HG02981 (cell line): ENCODE data around the gene SGK1.

ENCODE experiments used
- ATAC-seq: cut with Tn5 transposase; IDR thresholded peaks from one replicate; pipeline ENCODE4 v1.9.1; 2021; ENCODE audit warnings: mild to moderate bottlenecking, moderate library complexity; ENCODE audit not compliant: unreplicated experiment

SGK1 gene

GRCh38 chr6:134173936-134174671, 143.8 kb downstream of the SGK1 start:
- ATAC-seq = peak; percentile 33

- ATAC-seq = no peak
Observed at GRCh38 chr6:134173366-134173725, 144.6 kb downstream of the SGK1 start.

- no peak for ATAC-seq
Observed at GRCh38 chr6:134172706-134173365, 145.1 kb downstream of the SGK1 start.

- no peak for ATAC-seq
Observed at GRCh38 chr6:134172020-134172705, 145.7 kb downstream of the SGK1 start.

GRCh38 chr6:134171517-134171916, 146.4 kb downstream of the SGK1 start:
- no peak for ATAC-seq

- ATAC-seq = no peak
Observed at GRCh38 chr6:134170844-134171243, 147.1 kb downstream of the SGK1 start.

GRCh38 chr6:134169871-134170486, 147.9 kb downstream of the SGK1 start:
- no peak for ATAC-seq

GRCh38 chr6:134168590-134169208, 149.2 kb downstream of the SGK1 start:
- ATAC-seq = no peak

GRCh38 chr6:134166511-134167261, 151.2 kb downstream of the SGK1 start:
- ATAC-seq = no peak

GRCh38 chr6:134165561-134166201, 152.2 kb downstream of the SGK1 start:
- ATAC-seq = no peak

- ATAC-seq = no peak
Observed at GRCh38 chr6:134164300-134164699, 153.6 kb downstream of the SGK1 start.

- ATAC-seq = no peak
Observed at GRCh38 chr6:134162932-134163331, 155.0 kb downstream of the SGK1 start.

- no peak for ATAC-seq
Observed at GRCh38 chr6:134161041-134161440, 156.9 kb downstream of the SGK1 start.

- no peak for ATAC-seq
Observed at GRCh38 chr6:134152767-134153485, 165.0 kb downstream of the SGK1 start.

GRCh38 chr6:134148566-134148965, 169.3 kb downstream of the SGK1 start:
- ATAC-seq = no peak

- no peak for ATAC-seq
Observed at GRCh38 chr6:134147034-134147533, 170.8 kb downstream of the SGK1 start.

- no peak for ATAC-seq
Observed at GRCh38 chr6:134146268-134147033, 171.5 kb downstream of the SGK1 start.

- no peak for ATAC-seq
Observed at GRCh38 chr6:134145786-134146185, 172.1 kb downstream of the SGK1 start.
